Activated CD4-positive, CD25-positive, alpha-beta regulatory T cell treated with anti-CD3 and anti-CD28 coated beads, Interleukin-2, amount 50 U/mL, for 16 hours (primary cell): Measurements from ENCODE around the gene CSMD2.

Source experiments
- DNase-seq: peaks from one replicate; pipeline ENCODE4 v3.0.0-alpha.2; 2020; ENCODE audit warnings: low read depth, low spot score

The CSMD2 gene

DNA sequence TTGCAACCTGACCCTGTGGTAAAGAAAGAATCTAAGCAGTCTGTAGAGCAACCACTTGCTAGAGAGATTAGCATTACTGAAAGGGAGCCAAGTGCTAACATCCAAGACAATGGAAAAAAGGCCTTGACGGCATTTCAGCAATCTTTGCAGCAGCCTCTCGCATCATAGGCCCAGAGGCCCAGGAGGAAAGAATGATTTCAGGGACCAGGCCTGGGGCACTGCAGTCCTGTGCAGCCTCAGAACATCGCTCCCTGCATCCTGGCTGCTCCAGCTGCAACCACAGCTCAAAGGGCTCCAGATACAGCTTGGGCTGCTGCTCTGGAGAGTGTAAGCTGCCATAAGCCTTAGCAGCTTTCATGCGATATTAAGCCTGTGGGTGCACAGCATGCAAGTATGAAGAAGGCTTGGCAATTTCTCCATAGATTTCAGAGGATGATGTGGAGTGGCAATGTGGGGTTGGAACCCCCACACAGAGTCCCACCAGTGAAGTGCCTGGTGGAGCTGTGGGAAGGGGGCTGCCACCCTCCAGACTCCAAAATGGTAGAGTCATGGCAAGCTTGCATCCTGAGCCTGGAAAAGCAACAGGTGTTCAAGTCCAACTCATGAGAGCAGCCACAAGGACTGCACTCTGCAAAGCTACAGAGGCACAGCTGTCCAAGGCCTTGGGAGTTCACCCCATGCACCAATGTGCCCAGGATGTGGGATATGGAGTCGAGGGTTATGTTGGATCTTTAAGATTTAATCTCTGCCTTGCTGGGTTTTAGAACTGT is 411.8 kb downstream of the CSMD2 start:
- DNase-seq: no peak

DNA sequence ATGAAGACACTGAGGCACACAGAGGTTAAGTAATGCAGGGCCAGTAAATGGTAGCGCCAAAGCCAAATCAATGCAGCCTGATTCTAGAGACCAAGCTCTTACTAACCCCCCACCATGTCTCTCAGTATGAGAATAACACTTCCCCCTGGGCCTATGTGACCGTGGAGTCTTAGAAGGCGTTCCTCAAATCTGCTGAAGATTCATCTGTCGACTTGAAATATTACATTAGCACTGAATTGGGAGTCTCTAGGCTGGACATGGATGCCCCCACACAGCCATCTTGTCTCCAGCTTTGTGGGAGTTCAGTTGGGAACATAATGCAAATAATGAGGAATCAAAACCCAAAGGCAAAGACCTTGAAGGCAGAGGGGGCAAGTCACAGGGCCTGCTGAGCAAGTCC is 419.1 kb downstream of the CSMD2 start:
- DNase-seq: no peak

DNA sequence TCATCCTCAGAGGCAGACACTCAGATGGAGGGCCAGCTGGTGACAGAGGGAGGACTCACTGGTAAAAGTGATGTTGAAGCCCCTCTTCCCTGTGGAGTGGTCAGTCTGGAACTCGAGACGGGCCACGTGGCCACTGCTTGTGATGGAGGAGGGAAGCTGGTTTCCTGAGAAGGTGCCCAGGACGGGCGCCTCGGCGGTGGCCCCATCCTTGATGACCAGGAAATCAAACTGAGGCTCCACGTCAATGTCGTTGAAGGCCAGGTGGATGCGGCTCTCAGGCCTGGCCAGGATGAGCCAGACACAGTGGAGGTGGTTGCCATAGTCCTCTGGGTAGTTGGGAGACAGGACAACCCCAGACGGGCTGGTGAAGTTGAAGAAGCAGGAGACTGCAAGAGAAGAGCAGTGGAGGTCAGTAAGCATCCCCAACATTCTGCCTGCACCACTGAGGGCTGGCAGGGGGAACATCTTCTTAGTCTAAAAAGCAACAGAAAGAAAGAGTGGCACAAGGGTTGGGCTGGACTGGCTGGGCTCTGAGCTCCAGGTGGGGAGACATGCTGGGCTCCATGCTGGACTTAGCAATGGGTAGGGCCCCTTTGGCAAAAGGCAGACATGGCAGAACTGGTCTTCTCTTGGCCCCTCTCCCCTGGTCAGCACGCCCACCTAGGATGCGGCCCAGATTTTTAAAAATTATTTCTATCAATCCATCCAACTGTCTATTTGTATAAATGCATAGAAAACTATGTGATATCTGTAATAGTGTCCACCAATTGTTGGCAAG is 421.6 kb downstream of the CSMD2 start:
- DNase-seq: no peak

DNA sequence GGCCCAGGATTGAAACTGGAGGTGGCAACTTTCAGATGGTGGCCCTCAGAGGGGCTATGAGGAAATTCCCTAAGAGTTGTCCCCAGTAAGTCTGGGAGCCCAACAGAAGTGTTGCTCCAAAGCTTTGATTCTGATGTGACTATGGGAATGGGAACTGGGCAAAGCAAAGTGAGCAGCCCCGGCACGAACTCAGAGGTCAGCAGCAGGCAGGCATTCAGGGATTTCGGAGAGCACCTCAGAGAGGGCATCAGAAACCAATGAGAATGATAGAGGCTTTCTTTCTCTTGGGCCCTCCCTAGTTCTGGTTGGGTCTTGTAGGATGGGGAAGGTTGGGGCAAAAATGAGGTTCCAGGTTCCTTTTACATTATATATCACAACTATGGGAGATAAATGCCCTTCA is 422.4 kb downstream of the CSMD2 start:
- no peak for DNase-seq

DNA sequence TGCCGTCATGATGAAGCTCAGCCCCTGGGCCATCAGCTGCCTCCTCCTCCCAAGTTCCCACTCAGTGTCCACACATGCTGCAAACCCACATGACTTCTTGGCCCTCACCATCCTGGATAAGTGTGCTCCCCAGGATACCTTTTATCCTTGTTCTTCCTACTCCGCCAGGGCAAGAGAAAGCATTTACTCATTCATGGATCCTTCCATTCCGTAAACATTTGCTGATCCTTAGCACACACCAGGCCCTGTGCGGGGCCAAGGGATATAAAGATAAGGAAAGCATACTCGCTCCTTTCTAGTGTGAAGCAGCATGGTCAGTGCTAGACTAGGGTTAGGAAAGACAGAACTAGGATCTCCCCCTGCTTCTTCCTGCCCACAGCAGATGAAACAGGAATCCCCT is 423.3 kb downstream of the CSMD2 start:
- DNase-seq: no peak

DNA sequence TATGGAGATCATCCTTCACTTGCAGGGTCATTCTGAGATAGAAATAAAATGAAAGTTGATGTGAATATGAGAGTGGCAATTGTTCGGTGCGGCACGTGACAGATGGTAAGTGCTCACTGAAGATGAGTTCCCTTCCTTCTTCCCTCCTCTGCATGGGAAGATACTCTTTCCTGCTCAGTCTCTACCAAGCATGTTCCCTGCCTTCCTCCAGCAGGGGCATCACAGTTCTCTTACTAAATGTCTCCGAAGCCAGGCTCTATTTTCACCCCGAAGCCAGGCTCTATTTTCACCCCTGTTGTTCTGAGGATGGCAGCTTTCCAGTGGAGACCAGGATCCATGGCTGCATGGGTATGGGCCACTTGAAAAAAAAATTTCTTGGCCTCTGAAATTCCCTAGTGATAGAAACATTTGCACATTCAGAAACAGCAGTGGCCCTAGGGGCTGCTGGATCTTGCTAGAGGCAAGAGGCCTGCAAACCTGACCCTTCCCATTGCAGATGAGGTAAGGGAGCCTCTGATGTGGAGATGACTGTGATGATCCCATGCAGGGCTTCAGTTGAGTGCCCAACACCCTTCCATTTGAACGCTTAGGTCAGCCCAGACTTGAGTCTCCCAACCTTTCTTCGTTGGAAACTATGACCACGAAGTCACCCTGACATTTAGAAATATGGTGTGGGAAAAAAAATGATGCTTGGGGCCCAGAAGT is 424.8 kb downstream of the CSMD2 start:
- no peak for DNase-seq

DNA sequence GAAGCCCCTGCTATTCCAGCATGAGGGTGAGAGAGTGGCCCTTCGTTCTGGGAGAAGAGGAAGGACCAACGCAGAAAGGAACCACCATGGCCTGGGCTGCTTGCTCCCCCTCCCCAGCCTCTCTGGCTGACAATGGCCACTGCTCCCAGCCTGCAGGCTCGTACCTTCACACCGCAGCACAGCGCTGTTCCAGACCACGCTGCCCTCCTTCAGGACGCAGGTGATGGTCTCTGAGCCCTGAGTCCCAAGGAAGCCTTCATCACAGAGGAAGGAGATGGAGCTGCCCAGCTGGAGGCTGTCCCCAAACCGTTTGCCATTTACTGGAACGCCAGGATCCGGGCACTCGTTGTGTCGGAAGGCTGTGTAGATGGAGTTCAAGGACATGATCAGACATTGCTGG is 426.1 kb downstream of the CSMD2 start:
- no peak for DNase-seq

DNA sequence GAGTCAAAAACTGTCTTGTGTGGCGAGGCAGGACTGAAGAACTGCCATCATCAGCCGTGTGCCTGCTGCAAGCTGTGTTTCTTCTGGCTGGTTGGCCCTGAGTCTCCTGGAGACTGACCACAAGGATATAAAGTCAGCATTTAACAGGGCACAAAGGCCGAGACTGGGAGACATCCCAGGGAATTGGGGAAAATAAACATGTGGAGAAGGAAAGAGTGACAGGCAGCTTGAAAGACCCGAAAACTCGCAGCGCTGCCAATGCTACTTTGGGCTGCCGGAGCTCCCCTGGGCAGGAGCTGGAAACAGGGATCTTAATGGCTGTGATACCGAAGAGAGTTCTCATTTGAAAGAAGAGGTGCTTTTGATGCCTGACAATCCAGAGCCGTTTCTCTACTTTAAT is 426.5 kb downstream of the CSMD2 start:
- no peak for DNase-seq

DNA sequence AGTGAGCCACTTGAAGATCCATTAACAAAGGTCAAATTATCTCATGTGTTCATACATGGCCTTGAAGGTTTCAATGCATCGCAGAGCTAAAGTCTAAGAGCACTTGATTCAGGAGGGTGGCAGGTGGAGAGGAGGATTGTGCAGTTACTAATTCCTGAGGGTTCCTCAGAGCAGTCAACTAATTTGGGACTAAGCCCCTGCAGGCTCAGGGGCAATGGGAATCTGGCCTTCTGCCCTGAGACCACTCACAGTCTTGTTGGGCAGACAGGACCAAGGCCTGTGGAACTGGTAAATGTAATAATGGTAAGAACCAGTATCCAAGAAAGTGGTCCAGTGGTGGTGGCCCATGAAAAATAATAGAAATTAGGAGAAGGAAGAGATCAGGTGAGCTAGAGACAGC is 428.5 kb downstream of the CSMD2 start:
- no peak for DNase-seq

DNA sequence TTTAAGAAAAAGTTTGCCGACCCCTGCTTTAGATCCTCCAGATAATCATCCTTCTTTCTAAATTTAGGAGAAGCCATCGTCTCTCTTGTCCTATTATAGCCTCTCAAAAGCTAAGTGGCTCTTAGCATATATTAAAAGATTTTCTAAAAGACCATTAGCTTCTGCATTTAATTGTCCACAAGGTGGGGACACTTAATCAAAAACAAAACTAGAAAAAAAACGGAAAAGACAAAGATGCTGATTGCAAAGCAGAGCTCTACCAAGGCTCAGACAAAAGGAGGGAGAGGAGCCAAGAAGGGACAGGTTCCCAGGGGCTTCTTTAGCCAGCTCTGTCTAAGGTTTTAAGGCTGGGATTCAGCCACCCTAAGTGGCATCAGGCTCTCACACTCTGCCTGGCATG is 429.4 kb downstream of the CSMD2 start:
- DNase-seq: no peak

DNA sequence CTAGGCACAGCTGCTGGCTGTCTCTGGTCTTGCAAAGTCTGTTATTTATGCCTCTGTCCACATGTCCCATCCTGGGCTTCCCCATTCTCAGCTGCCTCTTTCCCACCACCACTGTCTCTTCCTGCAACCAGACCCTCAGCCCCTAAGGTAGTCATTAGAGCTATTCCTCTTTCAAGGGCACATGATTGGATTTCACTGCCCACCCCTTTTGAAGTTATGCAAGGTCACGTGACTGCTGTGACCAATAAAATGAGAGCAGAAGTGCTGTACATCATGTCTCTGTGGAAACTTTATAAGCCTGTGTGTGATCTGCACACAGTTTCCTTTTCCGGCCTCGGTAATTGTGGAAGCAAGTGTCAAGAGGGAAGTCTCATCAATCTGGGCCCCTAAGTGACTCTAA is 437.7 kb downstream of the CSMD2 start:
- no peak for DNase-seq

DNA sequence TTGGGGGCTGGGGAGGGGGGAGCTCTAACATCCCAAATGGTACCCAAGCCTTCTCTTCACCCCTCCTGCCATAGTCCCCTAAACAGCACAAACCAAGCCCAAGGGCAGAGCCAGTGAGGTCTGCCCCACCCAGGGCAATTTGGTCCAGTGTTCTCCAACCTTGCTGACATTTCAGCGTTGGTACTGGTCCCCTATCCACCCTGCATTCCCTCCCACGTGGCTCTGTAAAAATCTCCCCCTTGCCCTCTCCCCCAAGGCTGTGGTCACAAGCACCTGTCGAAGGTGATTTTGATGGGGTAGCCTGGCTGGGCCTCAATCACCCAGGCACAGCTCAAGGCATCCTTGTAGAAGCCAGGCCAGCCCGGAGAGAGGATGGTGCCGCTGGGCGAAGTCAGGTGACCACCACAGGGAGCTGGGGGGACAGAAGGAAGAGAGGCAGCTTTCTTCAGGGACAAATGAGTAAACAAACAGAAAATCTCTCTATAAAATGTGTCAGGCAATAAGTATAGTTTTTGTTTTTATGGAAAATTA is 438.7 kb downstream of the CSMD2 start:
- DNase-seq: no peak

DNA sequence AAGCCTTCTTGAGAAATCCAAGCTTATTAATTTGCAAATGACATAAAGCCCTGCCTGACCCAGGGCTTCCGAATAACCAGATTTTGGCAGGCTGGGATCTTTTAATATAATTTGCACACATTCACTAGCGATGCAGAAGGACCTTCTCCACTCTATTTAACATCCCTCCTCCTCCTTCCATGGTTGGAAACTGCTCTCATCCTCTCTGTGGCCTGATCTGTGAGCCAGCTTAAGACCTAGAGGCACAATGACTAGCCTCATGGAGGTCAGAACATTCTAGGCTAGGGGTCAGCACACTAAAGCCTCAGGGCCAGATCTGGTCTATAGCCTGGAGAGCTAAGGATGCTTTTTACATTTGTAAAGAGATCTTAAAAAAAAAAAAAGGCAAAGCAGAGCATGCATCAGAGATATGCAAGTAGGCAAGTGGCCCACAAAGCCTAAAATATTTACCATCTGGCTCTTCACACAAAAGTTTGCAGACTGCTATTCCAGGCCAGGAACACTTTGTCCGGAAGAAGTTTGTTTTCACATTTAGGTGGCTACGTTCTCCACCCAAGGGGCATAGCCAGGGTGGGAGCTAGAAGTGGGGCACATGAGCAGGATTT is 439.4 kb downstream of the CSMD2 start:
- no peak for DNase-seq

DNA sequence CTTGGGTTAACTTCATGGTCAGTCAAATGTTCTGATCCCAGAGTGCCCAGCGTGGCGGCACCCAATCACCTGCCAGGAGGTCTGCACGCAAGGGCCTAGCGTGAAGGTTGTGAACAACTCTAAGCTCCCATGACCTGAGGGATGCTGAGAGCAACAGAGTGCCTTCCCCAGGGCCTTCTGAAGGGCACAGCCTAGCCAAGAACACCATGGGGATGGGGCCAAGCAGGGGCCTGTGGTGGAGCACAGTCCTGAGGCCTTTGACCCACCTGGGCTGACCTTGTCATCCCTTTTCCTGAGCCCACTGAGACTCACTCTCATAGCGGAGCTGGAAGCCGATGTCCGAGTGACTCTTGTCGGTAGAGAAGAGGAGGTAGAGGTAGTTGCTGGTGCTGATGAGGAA is 440.0 kb downstream of the CSMD2 start:
- no peak for DNase-seq

DNA sequence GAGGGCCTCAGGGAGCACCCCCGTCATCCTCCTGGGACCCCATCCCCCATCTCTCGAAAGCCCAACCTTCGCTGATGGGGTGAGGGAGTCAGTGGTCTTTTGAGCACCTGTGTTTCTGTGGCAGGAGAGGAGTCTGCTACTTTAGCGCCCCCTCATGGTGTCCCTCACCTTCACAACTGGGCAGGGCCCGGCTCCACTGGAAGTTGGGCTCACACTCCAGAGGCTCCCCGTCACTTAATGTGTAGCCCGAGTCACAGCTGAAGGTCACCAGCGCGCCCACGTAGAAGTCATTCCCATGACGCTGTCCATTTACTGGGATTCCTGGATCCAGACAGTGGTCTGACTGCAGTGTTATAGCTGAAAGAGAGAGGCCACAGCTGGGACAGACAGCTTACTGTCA is 440.7 kb downstream of the CSMD2 start:
- DNase-seq: no peak

DNA sequence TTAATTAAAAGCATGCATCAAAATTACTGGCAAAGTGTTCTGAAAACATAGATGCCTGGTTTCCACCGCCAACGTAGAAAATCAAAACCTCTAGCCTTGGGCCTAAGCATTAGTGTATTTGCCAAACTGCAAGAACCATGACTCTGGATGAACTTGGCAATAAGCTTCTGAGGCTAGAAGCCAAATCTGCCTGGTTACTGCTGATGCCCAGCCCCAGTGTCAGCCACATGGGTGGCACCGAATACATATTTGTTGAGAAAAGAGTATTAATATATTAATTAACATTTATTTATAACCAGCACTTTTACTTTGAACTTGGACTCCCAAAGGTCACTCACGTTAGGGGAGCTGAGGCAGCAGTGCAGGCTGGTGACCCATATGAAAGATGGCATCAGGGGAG is 441.8 kb downstream of the CSMD2 start:
- no peak for DNase-seq

DNA sequence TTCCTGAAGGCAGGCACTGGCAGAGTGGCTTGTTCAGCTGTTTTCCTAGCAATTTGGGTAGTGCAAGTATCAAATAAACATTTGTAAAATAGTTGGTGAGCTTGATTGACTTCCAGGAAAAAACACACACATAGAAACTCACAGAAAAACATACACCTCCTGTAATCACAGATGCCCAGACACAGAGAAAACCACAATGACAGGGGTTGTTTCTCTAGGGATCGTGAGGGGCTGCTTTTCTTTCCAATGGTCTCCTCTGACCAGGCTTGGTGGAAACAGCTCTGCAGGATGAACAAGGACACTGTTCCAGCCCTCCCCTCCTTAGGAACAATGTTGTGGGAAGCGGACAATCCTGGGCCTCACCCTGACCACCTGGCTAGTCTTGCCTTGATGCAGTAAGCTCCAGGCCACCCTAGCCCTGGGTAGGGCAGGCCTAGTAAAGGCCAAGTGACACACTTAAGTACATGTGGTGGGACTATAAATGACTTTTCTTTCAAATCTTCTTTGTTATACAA is 443.7 kb downstream of the CSMD2 start:
- no peak for DNase-seq

DNA sequence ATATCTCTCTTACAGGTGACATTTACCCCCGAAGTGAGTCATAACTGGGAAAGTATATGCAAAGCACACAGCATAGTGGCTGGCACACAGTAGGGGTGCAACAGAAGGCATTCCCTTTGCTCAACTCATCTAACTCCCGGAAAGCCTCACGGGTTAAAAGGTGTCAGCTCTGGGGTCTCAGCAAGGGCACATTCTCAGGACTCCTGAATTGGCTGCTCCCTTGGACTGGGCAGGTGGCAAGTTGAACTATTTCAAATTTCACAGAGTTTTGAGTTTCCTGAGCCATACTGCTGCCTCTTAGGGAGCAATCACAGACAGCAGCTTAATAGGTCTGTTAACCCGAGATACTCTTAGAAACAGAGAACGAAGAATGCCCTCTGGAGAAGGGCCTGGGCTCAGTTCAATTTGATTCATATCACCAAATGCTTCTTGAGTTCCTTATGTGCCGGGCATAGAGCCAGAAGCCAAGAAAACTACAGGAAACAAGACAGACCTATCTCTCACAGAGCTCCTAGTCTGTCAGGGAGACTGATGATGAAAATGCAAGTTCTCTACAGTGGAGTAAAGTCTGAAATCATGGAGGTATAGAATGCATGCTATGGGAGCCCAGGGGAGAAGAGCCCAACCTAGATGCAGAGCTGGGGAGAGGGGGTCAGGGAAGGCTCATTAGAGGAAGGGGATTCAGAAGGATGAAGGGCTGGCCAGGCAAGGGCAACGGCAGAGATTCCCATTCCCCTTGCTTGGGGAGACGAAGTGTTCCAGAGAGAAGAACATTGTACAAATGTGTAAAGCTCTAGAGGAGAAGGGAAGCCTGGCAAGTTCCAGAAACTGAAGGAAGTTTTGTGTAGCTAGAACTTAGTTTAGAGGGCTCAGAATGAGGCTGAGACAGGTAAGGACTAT is 445.0 kb downstream of the CSMD2 start:
- DNase-seq: no peak

DNA sequence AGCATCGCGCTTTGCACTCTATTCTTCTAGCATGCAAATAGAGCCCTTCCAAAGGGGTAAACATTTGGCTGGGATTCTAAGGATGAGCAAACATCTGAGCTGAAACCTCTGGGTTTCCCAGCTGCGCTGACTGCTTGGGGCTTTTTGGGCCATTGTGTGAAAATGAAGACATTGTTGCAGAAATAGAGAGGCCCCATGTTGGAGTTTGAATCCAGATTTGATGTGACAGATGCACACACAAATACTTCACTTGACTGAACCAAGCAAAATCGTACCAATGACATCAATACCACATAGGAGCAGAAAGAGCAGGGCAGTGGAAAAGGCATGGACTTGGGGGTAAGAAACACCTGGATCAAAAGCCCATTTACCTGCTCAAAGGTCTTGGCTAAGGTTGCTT is 445.7 kb downstream of the CSMD2 start:
- DNase-seq: no peak

DNA sequence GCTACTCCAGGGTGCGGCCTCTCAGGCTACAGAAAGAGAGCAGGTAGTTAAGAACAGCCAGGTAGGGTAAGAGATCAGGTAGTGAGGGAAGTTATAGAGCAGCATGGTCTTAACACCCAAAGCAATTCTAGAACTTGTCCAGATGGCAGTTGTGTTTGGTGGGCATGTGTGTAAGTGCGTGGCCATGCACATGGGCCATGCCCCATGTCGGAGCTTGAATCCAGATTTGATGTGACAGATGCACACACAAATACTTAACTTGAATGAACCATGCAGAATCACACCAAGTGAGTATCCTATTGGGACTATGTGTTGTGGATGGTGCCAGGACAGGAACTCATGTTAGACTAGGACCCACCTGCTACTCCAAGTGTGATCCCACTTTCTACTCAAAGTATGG is 446.8 kb downstream of the CSMD2 start:
- DNase-seq: no peak
